ENCODE data around the gene MAB21L2.
A peak's percentile ranks its signal among the peaks of the same experiment; 100 is the strongest.

The MAB21L2 gene

GRCh38 chr4:150578745-150579501 lies 3.0 kb upstream of the MAB21L2 start:
- no peak for DNase-seq

GRCh38 chr4:150579551-150580234 lies 2.3 kb upstream of the MAB21L2 start:
- no peak for DNase-seq

GRCh38 chr4:150580306-150580705 lies 1.6 kb upstream of the MAB21L2 start:
- DNase-seq: no peak

GRCh38 chr4:150581056-150581605 lies 820 bp upstream of the MAB21L2 start:
- DNase-seq: no peak

- DNase-seq: no peak
Measured at GRCh38 chr4:150581641-150582051, 305 bp upstream of the MAB21L2 start.

GRCh38 chr4:150582873-150583286 lies 929 bp downstream of the MAB21L2 start:
- no peak for DNase-seq

GRCh38 chr4:150583287-150584110 lies 1.5 kb downstream of the MAB21L2 start:
- no peak for DNase-seq

GRCh38 chr4:150584111-150584915 lies 2.4 kb downstream of the MAB21L2 start:
- no peak for DNase-seq

- DNase-seq: no peak
Measured at GRCh38 chr4:150585611-150586010, 3.7 kb downstream of the MAB21L2 start.

GRCh38 chr4:150586162-150586810 lies 4.3 kb downstream of the MAB21L2 start:
- DNase-seq: no peak

GRCh38 chr4:150588316-150588715 lies 6.4 kb downstream of the MAB21L2 start:
- DNase-seq: no peak

GRCh38 chr4:150589157-150589556 lies 7.2 kb downstream of the MAB21L2 start:
- no peak for DNase-seq

GRCh38 chr4:150590631-150591030 lies 8.7 kb downstream of the MAB21L2 start:
- DNase-seq: no peak

GRCh38 chr4:150591406-150591805 lies 9.5 kb downstream of the MAB21L2 start:
- DNase-seq: peak; percentile 45

- DNase-seq: no peak
Measured at GRCh38 chr4:150591904-150592303, 10.0 kb downstream of the MAB21L2 start.

- DNase-seq: no peak
Measured at GRCh38 chr4:150593996-150594395, 12.0 kb downstream of the MAB21L2 start.

GRCh38 chr4:150598909-150599308 lies 17.0 kb downstream of the MAB21L2 start:
- no peak for DNase-seq

- DNase-seq: no peak
Measured at GRCh38 chr4:150599547-150599946, 17.6 kb downstream of the MAB21L2 start.

- DNase-seq: no peak
Measured at GRCh38 chr4:150600812-150601445, 19.0 kb downstream of the MAB21L2 start.

- DNase-seq: no peak
Measured at GRCh38 chr4:150609131-150609530, 27.2 kb downstream of the MAB21L2 start.

GRCh38 chr4:150619042-150619441 lies 37.1 kb downstream of the MAB21L2 start:
- DNase-seq: no peak

Data from NCI-H345 (cell line).